HepG2 (cell line): ENCODE measurements around the gene DIP2C.

Experiments
- EZH2 ChIP-seq: conservative IDR thresholded peaks from 2 replicates; pipeline ENCODE4 v1.6.1; 2012; ENCODE audit warnings: mild to moderate bottlenecking, low read depth, low read length, moderate library complexity
- FOXA1 ChIP-seq, 2 experiments: fragments of 450-650 bp in 1 of 2; sonication (generic) in 1 of 2; formaldehyde crosslinking in 1 of 2; IDR thresholded peaks; 2 replicates each; pipeline versions ENCODE4 v1.4.0 to v1.6.1; 2016 to 2020; ENCODE audit warnings: missing genetic modification reagents in 1 of 2
- POLR2A ChIP-seq, 2 experiments: IDR thresholded peaks; 2 replicates each; pipeline ENCODE4 v1.6.1; 2011; ENCODE audit warnings: low read depth in 2 of 2, low read length in 2 of 2, mild to moderate bottlenecking in 1 of 2, moderate library complexity in 1 of 2; ENCODE audit not compliant: insufficient read depth in 1 of 2
- RXRA ChIP-seq: sonication (generic); formaldehyde crosslinking; IDR thresholded peaks from 2 replicates; pipeline ENCODE4 v1.5.1; 2020; ENCODE audit warnings: missing genetic modification reagents
- SRSF9 ChIP-seq: fragments of 200-400 bp; formaldehyde crosslinking; IDR thresholded peaks from 2 replicates; pipeline ENCODE4 v1.6.1; 2018; ENCODE audit warnings: borderline replicate concordance, mild to moderate bottlenecking, low read depth, low read length; ENCODE audit not compliant: insufficient read depth, poor library complexity, severe bottlenecking
- TARDBP ChIP-seq: sonication (generic); formaldehyde crosslinking; IDR thresholded peaks from 2 replicates; pipeline ENCODE4 v1.8.0; 2022; ENCODE audit warnings: mild to moderate bottlenecking, missing genetic modification reagents
- TGIF2 ChIP-seq: IDR thresholded peaks from 2 replicates; pipeline ENCODE4 v1.6.1; 2016; ENCODE audit warnings: control low read depth, missing compliant biosample characterization
- ZNF780A ChIP-seq: sonication (generic); formaldehyde crosslinking; IDR thresholded peaks from 2 replicates; pipeline ENCODE4 v1.8.0; 2022; ENCODE audit warnings: mild to moderate bottlenecking, missing genetic modification reagents, moderate library complexity
- TF ChIP-seq, protein P1 (sequence below): sonication (generic); formaldehyde crosslinking; IDR thresholded peaks from 2 replicates; pipeline ENCODE4 v1.5.0; 2020; ENCODE audit warnings: missing genetic modification reagents
- TF ChIP-seq, protein P2 (sequence below): sonication (generic); formaldehyde crosslinking; IDR thresholded peaks from 2 replicates; pipeline ENCODE4 v1.5.1; 2020; ENCODE audit warnings: mild to moderate bottlenecking, missing genetic modification reagents, moderate library complexity

DNA sequence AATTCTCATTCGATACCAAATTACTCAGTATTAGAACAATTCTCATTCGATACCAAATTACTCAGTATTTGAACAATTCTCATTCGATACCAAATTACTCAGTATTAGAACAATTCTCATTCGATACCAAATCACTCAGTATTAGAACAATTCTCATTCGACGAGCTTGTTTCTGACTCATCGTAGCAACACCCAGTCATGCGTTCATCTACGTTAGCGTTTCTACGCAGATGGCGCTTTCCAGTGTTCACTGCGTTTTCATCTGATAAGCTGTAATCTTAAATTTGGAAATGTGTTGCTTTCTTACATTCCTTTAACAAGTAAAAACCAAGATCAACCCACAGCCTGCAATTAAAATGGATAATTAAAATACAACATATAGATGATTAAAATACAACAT is 277.9 kb downstream of the DIP2C start:
- TF ChIP-seq, protein P1, sequence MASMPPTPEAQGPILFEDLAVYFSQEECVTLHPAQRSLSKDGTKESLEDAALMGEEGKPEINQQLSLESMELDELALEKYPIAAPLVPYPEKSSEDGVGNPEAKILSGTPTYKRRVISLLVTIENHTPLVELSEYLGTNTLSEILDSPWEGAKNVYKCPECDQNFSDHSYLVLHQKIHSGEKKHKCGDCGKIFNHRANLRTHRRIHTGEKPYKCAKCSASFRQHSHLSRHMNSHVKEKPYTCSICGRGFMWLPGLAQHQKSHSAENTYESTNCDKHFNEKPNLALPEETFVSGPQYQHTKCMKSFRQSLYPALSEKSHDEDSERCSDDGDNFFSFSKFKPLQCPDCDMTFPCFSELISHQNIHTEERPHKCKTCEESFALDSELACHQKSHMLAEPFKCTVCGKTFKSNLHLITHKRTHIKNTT (CRISPR knock-in tag): no peak
- no peak for TF ChIP-seq ZNF780A (CRISPR knock-in tag)
- TF ChIP-seq POLR2A (IDR thresholded peaks at IDR 0.05; ENCODE audit: insufficient read depth in 1 of 2, low read depth in 2 of 2, low read length in 2 of 2): no peak
- TF ChIP-seq FOXA1 (IDR thresholded peaks at IDR 0.05): no peak
- no peak for TF ChIP-seq FOXA1 (CRISPR knock-in tag; IDR thresholded peaks at IDR 0.05)
- no peak for TF ChIP-seq TARDBP
- TF ChIP-seq, protein P2, sequence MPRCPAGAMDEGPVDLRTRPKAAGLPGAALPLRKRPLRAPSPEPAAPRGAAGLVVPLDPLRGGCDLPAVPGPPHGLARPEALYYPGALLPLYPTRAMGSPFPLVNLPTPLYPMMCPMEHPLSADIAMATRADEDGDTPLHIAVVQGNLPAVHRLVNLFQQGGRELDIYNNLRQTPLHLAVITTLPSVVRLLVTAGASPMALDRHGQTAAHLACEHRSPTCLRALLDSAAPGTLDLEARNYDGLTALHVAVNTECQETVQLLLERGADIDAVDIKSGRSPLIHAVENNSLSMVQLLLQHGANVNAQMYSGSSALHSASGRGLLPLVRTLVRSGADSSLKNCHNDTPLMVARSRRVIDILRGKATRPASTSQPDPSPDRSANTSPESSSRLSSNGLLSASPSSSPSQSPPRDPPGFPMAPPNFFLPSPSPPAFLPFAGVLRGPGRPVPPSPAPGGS (CRISPR knock-in tag): no peak
- no peak for TF ChIP-seq RXRA (CRISPR knock-in tag)
- no peak for TF ChIP-seq TGIF2 (CRISPR knock-in tag)
- no peak for TF ChIP-seq SRSF9
- TF ChIP-seq EZH2: no peak
